NCI-H446 treated with DMSO at 0.1 percent for 48 hours (cell line): ENCODE data around the gene NOG.

ENCODE experiments used
- DNase-seq: peaks from one replicate; lab custom pipeline; 2025; lab: John Stamatoyannopoulos, UW

Gene NOG

GRCh38 chr17:56593646-56594319, at the start of gene NOG:
Gene NOG, plus strand, starts transcription at chr17:56593699. Its CDS starts 525 bp downstream, at chr17:56594224.
- peak; percentile 40 for DNase-seq

- no peak for DNase-seq
Measured at GRCh38 chr17:56545106-56545505, 48.4 kb upstream of the NOG start.

GRCh38 chr17:56545930-56546329, 47.6 kb upstream of the NOG start:
- no peak for DNase-seq

- no peak for DNase-seq
Measured at GRCh38 chr17:56548661-56549060, 44.8 kb upstream of the NOG start.

- no peak for DNase-seq
Measured at GRCh38 chr17:56549501-56549900, 44.0 kb upstream of the NOG start.

GRCh38 chr17:56557682-56558081, 35.8 kb upstream of the NOG start:
- no peak for DNase-seq

GRCh38 chr17:56558088-56558487, 35.4 kb upstream of the NOG start:
- DNase-seq = no peak

GRCh38 chr17:56570199-56570598, 23.3 kb upstream of the NOG start:
- DNase-seq = no peak

- DNase-seq = no peak
Measured at GRCh38 chr17:56571456-56571855, 22.0 kb upstream of the NOG start.

- DNase-seq = no peak
Measured at GRCh38 chr17:56577190-56577842, 16.2 kb upstream of the NOG start.

GRCh38 chr17:56577843-56578204, 15.7 kb upstream of the NOG start:
- no peak for DNase-seq

- no peak for DNase-seq
Measured at GRCh38 chr17:56581635-56582627, 11.6 kb upstream of the NOG start.

GRCh38 chr17:56583772-56584171, 9.7 kb upstream of the NOG start:
- DNase-seq = no peak

- no peak for DNase-seq
Measured at GRCh38 chr17:56587298-56587697, 6.2 kb upstream of the NOG start.

GRCh38 chr17:56592487-56593085, 913 bp upstream of the NOG start:
- peak; percentile 41 for DNase-seq

- peak; percentile 41 for DNase-seq
Measured at GRCh38 chr17:56593086-56593645, 333 bp upstream of the NOG start.

- DNase-seq = no peak
Measured at GRCh38 chr17:56594320-56595107, 1.0 kb downstream of the NOG start.

- DNase-seq = no peak
Measured at GRCh38 chr17:56595108-56595418, 1.6 kb downstream of the NOG start.

- DNase-seq = no peak
Measured at GRCh38 chr17:56595831-56596690, 2.6 kb downstream of the NOG start.
